ENCODE measurements around the gene CD80.

Gene CD80

DNA sequence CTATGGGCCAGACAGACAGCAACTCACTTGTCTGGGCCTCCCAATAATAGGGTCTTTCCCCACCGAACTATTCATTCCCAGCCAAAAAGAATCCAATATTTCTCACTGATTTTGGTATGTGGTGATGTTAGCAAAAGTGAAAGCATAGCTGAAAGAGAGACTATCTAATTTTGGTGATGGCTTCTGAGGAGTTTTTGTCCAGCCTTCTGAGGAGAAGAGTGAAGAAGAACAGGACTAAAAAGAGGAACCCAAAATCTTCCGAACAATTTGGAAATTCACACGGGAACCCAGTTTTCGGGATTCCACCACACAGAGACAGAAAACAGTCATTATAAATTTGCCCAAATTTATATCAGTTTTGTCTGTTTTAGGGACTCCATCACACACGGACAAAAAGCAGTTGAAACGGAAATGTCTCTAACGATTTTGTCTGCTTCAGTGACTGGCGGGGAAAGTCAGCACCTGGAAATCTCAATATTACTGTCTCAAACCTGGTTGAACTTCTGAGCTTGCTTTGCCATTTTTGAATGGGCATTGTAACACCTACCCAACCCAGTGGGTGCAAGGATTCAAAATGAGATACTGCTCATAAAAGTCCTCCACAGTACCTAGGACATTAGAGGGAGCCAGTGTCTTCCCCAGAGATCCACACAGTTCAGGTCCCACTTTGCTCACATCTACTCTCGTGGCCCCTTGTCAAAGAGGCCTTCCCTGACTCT, 9.1 kb downstream of the CD80 start:
- H3K4me3 ChIP-seq (ENCODE audit: low read depth, low read length), result peak overlapping the region; percentile 96
- DNase-seq (ENCODE audit: low read depth), result peak; percentile 76
- TF ChIP-seq, protein P1, sequence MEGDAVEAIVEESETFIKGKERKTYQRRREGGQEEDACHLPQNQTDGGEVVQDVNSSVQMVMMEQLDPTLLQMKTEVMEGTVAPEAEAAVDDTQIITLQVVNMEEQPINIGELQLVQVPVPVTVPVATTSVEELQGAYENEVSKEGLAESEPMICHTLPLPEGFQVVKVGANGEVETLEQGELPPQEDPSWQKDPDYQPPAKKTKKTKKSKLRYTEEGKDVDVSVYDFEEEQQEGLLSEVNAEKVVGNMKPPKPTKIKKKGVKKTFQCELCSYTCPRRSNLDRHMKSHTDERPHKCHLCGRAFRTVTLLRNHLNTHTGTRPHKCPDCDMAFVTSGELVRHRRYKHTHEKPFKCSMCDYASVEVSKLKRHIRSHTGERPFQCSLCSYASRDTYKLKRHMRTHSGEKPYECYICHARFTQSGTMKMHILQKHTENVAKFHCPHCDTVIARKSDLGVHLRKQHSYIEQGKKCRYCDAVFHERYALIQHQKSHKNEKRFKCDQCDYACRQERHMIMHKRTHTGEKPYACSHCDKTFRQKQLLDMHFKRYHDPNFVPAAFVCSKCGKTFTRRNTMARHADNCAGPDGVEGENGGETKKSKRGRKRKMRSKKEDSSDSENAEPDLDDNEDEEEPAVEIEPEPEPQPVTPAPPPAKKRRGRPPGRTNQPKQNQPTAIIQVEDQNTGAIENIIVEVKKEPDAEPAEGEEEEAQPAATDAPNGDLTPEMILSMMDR (IDR thresholded peaks at IDR 0.05; ENCODE audit: insufficient read depth, low read depth, low read length, missing control alignments), result no peak

DNA sequence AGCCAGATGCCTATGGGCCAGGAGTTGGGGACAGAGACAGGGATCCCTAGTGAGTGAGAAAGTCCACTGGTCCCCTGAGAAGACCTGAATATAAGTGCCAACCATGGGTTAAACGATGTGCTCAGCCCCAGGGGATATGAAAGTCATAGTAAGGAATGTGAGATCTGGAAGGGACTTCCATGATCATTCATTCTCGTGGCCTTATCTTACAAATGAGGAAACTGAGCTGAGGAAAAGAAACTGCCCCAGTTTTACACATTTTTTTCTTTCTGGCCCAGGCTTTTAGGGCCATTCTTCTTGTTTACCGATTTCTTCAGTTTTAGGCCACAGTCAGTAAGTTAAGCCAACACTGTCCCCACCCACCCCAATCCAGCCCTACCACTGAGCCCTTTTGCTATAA, 11.1 kb downstream of the CD80 start:
- DNase-seq (ENCODE audit: low read depth), result no peak
- no peak overlapping the region for H3K4me3 ChIP-seq (ENCODE audit: low read depth, low read length)
- TF ChIP-seq, protein P1 (IDR thresholded peaks at IDR 0.05; ENCODE audit: insufficient read depth, low read depth, low read length, missing control alignments), result no peak

DNA sequence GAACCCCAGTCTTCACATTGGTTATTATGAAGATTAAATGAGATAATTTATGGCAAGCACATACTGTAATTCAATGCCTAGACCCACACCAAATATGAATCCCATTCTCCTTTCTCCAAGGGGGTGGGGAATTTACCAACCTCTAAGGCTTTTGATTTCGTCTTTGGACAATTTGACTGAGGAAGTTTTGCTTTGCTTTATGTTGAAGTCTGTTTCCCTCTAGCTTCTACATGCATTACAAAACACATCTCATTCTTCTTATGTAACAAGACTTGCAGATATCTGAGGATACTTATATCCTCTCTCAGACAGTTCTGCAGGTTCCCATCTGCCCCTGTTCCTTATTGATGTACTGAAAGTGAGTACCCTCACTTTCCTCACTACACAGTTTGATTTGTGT, 12.2 kb downstream of the CD80 start:
- DNase-seq (ENCODE audit: low read depth), result no peak
- H3K4me3 ChIP-seq (ENCODE audit: low read depth, low read length), result no peak overlapping the region
- TF ChIP-seq, protein P1 (IDR thresholded peaks at IDR 0.05; ENCODE audit: insufficient read depth, low read depth, low read length, missing control alignments), result no peak

DNA sequence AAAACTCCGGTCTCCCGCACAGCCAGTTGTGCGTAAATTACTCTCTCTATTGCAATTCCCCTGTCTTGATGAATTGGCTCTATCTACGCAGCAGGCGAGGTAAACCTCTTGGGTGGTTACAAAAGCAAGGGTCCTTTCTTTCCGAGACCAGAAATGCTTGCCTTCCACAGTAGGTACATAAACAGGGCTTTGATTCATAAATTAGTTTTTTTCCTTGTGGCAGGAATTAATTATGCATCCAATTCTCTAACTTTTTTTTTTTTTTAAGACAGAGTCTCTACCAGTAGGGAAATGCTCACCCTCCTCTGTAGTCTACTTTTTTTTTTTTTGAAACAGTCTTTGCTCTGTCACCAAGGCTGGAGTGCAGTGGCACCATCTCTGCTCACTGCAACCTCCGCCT, 16.3 kb downstream of the CD80 start:
- TF ChIP-seq, protein P1 (IDR thresholded peaks at IDR 0.05; ENCODE audit: insufficient read depth, low read depth, low read length, missing control alignments), result no peak
- no peak for DNase-seq (ENCODE audit: low read depth)
- no peak overlapping the region for H3K4me3 ChIP-seq (ENCODE audit: low read depth, low read length)

DNA sequence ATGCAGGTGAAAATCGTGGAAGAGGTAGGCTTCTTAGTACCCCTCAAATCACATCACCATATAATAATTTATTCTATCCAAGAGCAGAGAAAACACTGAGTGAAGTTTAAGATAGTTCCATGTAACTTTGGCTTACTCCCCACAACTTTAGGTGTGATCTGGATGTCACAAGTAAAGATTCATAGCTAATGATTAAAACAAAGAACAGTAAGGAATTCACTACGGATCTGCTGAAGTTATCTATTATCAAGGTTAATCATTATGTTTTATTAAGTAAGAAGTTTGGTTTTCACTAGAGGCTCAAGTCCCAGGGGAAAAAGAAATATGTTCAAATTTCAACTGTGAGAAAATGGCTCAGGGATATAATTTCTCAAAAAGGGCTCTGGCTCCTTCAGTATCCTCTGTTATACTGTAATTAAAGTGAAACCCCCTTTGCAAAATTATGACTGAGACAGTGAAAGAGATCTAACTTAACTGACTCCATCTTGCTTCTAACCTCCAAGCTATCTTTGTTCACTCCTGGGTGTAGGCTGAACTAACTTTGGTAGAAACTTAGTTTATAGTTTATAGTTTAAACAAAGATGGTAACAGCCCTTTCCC, 17.1 kb downstream of the CD80 start:
- TF ChIP-seq, protein P1 (IDR thresholded peaks at IDR 0.05; ENCODE audit: insufficient read depth, low read depth, low read length, missing control alignments), result no peak
- no peak overlapping the region for H3K4me3 ChIP-seq (ENCODE audit: low read depth, low read length)
- DNase-seq (ENCODE audit: low read depth), result no peak

DNA sequence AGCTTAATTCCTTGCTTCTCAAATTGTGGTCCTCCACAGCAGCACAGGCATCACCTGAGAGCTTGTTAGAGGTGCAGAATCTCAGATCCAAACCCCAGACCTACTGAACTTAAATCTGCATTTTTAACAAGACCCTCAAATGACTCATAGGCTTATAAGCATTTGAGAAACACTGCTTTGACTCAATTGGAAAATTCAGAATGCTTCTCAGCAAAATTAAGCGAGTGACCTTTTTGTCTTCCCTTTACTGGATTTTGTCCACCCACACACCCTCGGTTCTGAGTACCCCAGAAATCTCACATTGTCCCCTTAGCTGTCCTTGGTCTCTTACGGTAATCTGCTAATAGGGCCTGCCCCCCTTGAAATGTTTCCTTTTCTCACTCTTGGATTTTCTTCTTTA, 17.9 kb downstream of the CD80 start:
- TF ChIP-seq, protein P1 (IDR thresholded peaks at IDR 0.05; ENCODE audit: insufficient read depth, low read depth, low read length, missing control alignments), result no peak
- no peak for DNase-seq (ENCODE audit: low read depth)
- no peak overlapping the region for H3K4me3 ChIP-seq (ENCODE audit: low read depth, low read length)

DNA sequence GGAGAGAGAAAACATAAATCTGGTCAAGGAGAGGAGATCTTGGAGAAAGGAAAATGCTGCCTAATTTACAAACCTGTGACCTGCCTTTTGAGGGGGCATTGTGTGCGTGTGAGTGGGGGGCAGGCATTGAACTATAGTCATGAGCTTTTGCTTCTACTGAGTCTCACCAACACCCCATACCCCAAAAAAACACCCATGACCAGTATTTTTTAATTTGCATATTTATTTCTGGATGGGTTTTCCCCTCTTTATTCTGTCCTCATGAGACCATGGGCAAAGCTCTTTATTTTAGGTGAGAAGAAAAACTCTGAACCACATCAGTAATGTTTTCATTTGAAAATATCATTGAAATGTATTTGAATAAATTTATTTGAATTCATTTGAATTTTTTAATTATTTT, 20.6 kb downstream of the CD80 start:
- DNase-seq (ENCODE audit: low read depth), result no peak
- TF ChIP-seq, protein P1 (IDR thresholded peaks at IDR 0.05; ENCODE audit: insufficient read depth, low read depth, low read length, missing control alignments), result no peak
- no peak overlapping the region for H3K4me3 ChIP-seq (ENCODE audit: low read depth, low read length)
